ENCODE measurements around the gene MTG2.

GRCh38 chr20:62147125-62147524 is 35.7 kb upstream of the MTG2 start:
- TF ChIP-seq CTCF (optimal IDR thresholded peaks at IDR 0.05 in 1 of 3, IDR thresholded peaks at IDR 0.05 in 1 of 3, conservative IDR thresholded peaks at IDR 0.05 in 1 of 3; ENCODE audit: extremely low read depth in 1 of 3, insufficient read depth in 2 of 3, low read length in 3 of 3), result no peak
- TF ChIP-seq EZH2 (IDR thresholded peaks at IDR 0.05; ENCODE audit: low read length), result no peak

Data from keratinocyte (primary cell).